ENCODE results near the gene RERE.

The RERE gene

DNA sequence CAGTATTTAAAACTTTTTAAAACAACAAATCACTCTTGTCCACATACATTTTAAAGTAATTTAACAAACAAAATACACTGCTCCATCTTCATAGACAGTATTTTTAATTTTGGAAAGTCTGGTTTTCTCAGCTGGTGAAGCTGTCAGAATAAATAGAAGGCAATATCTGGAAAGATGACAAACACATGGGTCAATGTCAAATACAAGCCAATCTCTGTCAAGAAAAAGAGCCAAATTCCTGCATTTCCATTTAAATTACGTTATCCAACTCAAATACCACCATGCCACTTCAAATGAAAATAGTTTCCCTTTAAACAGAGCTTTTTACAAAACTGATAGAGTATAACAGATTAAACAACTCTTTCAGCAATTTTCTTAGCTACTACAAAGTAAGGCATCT is 176.5 kb downstream of the RERE start:
- TF ChIP-seq, protein P1, sequence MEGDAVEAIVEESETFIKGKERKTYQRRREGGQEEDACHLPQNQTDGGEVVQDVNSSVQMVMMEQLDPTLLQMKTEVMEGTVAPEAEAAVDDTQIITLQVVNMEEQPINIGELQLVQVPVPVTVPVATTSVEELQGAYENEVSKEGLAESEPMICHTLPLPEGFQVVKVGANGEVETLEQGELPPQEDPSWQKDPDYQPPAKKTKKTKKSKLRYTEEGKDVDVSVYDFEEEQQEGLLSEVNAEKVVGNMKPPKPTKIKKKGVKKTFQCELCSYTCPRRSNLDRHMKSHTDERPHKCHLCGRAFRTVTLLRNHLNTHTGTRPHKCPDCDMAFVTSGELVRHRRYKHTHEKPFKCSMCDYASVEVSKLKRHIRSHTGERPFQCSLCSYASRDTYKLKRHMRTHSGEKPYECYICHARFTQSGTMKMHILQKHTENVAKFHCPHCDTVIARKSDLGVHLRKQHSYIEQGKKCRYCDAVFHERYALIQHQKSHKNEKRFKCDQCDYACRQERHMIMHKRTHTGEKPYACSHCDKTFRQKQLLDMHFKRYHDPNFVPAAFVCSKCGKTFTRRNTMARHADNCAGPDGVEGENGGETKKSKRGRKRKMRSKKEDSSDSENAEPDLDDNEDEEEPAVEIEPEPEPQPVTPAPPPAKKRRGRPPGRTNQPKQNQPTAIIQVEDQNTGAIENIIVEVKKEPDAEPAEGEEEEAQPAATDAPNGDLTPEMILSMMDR (IDR thresholded peaks at IDR 0.05) = no peak
- no peak overlapping the region for H3K4me3 ChIP-seq (ENCODE audit: low read depth in 1 of 2, low read length in 1 of 2)
- H3K4me1 ChIP-seq (ENCODE audit: control insufficient read depth in 1 of 2, insufficient read depth in 1 of 2, low read depth in 1 of 2, low read length in 1 of 2) = no peaks in the 10 kb centered on the region
- no peak overlapping the region for H3K27ac ChIP-seq
- no peaks in the 10 kb centered on the region for H3K36me3 ChIP-seq
- H3K27me3 ChIP-seq = no peaks in the 10 kb centered on the region
- no peaks in the 10 kb centered on the region for H3K9me3 ChIP-seq

GRCh38 chr1:8639148-8639547 is 178.3 kb downstream of the RERE start:
- Histone ChIP-seq H3K36me3 (no peaks in the 10 kb centered on the region), H3K9me3 (no peaks in the 10 kb centered on the region), H3K4me3 (ENCODE audit: low read depth in 1 of 2, low read length in 1 of 2) (no peak overlapping the region), H3K27me3 (no peaks in the 10 kb centered on the region), H3K4me1 (ENCODE audit: control insufficient read depth in 1 of 2, insufficient read depth in 1 of 2, low read depth in 1 of 2, low read length in 1 of 2) (no peaks in the 10 kb centered on the region), H3K27ac (no peak overlapping the region)
- TF ChIP-seq, protein P1 (IDR thresholded peaks at IDR 0.05) = no peak

- TF ChIP-seq, protein P1 (IDR thresholded peaks at IDR 0.05) = no peak
- H3K9me3 ChIP-seq = no peaks in the 10 kb centered on the region
- H3K36me3 ChIP-seq = no peaks in the 10 kb centered on the region
- H3K4me1 ChIP-seq (ENCODE audit: control insufficient read depth in 1 of 2, insufficient read depth in 1 of 2, low read depth in 1 of 2, low read length in 1 of 2) = peaks cover 17 to 18% of the 10 kb centered on the region in 2 experiments
- no peak overlapping the region for H3K4me3 ChIP-seq (ENCODE audit: low read depth in 1 of 2, low read length in 1 of 2)
- no peaks in the 10 kb centered on the region for H3K27me3 ChIP-seq
- no peak overlapping the region for H3K27ac ChIP-seq
Observed at GRCh38 chr1:8633741-8634501, 183.5 kb downstream of the RERE start.

DNA sequence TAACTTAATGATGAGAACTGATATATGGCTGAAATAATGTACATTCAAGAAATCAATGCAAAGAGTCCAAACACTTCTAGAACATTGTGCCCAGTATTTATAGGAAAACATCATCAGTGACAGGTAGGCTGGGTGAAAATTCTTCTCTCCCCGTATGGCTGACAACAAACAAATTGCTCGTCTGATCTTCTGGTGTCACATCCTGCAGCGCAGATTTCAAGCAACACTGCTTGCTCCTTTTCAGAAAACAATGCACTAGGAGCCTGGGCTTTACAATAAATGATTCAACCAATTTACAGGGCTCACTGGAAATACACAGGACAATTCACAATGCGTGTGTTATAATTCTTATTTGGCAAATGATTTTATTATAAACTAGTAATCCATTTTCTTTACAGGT is 185.3 kb downstream of the RERE start:
- H3K27ac ChIP-seq = no peak overlapping the region
- H3K9me3 ChIP-seq = no peaks in the 10 kb centered on the region
- no peaks in the 10 kb centered on the region for H3K36me3 ChIP-seq
- H3K4me3 ChIP-seq (ENCODE audit: low read depth in 1 of 2, low read length in 1 of 2) = no peak overlapping the region
- H3K4me1 ChIP-seq (ENCODE audit: control insufficient read depth in 1 of 2, insufficient read depth in 1 of 2, low read depth in 1 of 2, low read length in 1 of 2) = peaks cover 27 to 28% of the 10 kb centered on the region in 2 experiments
- no peaks in the 10 kb centered on the region for H3K27me3 ChIP-seq
- TF ChIP-seq, protein P1 (IDR thresholded peaks at IDR 0.05) = no peak

DNA sequence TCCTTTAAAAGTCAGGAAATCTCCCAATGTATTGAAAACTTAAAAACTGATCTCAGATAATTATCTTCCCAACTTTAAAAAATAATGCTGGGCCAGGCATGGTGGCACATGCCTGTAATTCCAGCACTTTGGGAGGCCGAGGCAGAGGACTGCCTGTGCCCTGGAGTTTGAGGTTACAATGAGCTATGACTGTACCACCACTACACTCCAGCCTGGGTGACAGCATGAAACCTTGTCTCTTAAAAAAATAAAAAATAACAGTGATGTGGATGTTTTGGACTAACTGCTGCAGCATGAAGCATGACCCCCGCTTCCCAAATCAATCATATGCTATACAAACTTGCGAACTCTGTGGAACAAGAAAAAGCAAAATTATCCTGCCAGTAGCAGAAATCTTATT is 186.3 kb downstream of the RERE start:
- peaks cover 27 to 28% of the 10 kb centered on the region in 2 experiments for H3K4me1 ChIP-seq (ENCODE audit: control insufficient read depth in 1 of 2, insufficient read depth in 1 of 2, low read depth in 1 of 2, low read length in 1 of 2)
- no peaks in the 10 kb centered on the region for H3K27me3 ChIP-seq
- TF ChIP-seq, protein P1 (IDR thresholded peaks at IDR 0.05) = no peak
- H3K9me3 ChIP-seq = no peaks in the 10 kb centered on the region
- H3K36me3 ChIP-seq = no peaks in the 10 kb centered on the region
- H3K27ac ChIP-seq = no peak overlapping the region
- no peak overlapping the region for H3K4me3 ChIP-seq (ENCODE audit: low read depth in 1 of 2, low read length in 1 of 2)

Measured in neutrophil (primary cell).